Activated naive CD8-positive, alpha-beta T cell treated with anti-CD3 and anti-CD28 coated beads for 36 hours (primary cell): ENCODE measurements around the gene DNAH11. TPM values are rescaled to one million over a fixed set of nuclear protein-coding genes. Genes with fewer than 3 reads are reported as not detected.

Experiments used
- DNase-seq: peaks from one replicate; pipeline ENCODE4 v3.0.0; 2021
- H3K27ac Mint-ChIP-seq: one replicate; pipeline ENCODE4 v1.8.0; 2022; ENCODE audit warnings: mild to moderate bottlenecking, moderate library complexity, mixed read lengths
- H3K27me3 Mint-ChIP-seq: one replicate; pipeline ENCODE4 v1.8.0; 2022; ENCODE audit warnings: mild to moderate bottlenecking, mixed read lengths
- H3K36me3 Mint-ChIP-seq: one replicate; pipeline ENCODE4 v1.8.0; 2021; ENCODE audit warnings: mild to moderate bottlenecking, mixed read lengths
- H3K4me1 Mint-ChIP-seq: one replicate; pipeline ENCODE4 v1.8.0; 2021; ENCODE audit warnings: mixed read lengths
- H3K4me3 Mint-ChIP-seq: one replicate; pipeline ENCODE4 v1.8.0; 2022; ENCODE audit warnings: mild to moderate bottlenecking, moderate library complexity, mixed read lengths
- H3K9me3 Mint-ChIP-seq: one replicate; pipeline ENCODE4 v1.8.0; 2022; ENCODE audit warnings: mixed read lengths
- total RNA-seq, 2 experiments: library from RNA; stranded (reverse); gene quantifications; one replicate each; pipeline ENCODE4 v1.2.3, GENCODE V29; 2021

The DNAH11 gene
- total RNA-seq, 2 experiments from 2014 or later = 0.02 TPM; not detected in 1

DNA sequence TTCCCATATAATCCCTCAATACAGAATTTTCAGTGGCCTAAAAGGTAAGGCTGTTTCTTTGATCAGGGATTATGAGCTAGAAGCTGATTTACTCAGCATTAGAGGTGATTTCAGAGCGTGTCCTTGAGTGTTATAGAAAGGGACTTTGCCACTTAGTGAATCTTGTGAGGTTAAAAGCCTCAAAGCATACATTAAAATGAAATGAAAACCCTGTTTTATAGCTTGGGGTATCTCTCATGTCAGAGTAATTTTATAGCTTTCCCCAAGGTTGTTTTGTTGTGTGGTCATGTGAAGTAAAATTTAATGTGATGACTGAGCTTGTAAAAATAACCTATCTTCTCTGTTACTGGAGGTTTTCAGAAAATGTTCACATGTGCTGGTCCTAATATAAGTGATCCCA lies 204.1 kb downstream of the DNAH11 start:
- no peaks in the 10 kb centered on the region for H3K36me3 Mint-ChIP-seq
- no peaks in the 10 kb centered on the region for H3K9me3 Mint-ChIP-seq
- H3K27ac Mint-ChIP-seq = no peak overlapping the region
- H3K4me1 Mint-ChIP-seq = no peaks in the 10 kb centered on the region
- DNase-seq = no peak
- H3K4me3 Mint-ChIP-seq = no peak overlapping the region
- H3K27me3 Mint-ChIP-seq = no peaks in the 10 kb centered on the region

DNA sequence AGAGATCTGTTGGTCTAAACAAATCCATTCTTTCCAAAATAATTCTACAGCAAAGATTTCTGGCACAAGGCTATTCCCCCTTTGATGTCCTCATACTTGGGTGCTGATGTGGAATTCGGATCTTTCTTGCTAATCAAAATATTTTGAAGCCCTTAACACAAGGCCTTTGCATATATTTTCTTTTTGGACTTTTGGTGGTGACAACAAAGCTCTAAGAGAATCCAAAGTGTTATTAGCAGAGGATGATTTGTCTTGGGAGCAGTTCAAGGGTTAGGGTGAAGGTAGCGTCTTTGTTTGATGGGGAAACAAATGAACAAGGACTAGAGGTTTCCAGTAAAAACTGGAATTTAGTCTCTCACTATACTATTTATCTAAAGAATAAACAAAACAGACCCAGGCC lies 205.0 kb downstream of the DNAH11 start:
- H3K36me3 Mint-ChIP-seq = no peaks in the 10 kb centered on the region
- no peaks in the 10 kb centered on the region for H3K4me1 Mint-ChIP-seq
- no peak overlapping the region for H3K4me3 Mint-ChIP-seq
- no peak for DNase-seq
- H3K27ac Mint-ChIP-seq = no peak overlapping the region
- no peaks in the 10 kb centered on the region for H3K9me3 Mint-ChIP-seq
- no peaks in the 10 kb centered on the region for H3K27me3 Mint-ChIP-seq

DNA sequence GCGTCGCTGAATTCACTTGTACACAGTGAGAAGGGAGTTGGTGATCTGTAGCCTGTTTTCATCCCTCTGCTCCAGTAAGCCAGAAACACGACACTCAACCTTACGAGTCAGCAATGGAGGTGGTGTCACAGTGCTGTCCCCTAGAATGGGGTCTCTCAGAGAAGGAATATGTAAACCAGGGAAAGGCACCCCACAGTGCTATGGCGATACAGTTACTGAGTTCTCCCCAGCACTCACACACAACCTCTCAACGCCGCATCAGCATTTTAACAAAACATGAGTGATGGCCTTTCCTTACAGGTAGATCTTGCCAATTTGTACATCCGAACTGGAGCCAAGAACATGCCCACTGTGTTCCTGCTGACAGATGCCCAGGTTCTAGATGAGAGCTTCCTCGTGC lies 206.5 kb downstream of the DNAH11 start:
- no peak for DNase-seq
- H3K9me3 Mint-ChIP-seq = no peaks in the 10 kb centered on the region
- peaks cover under 1% of the 10 kb centered on the region for H3K27me3 Mint-ChIP-seq
- no peaks in the 10 kb centered on the region for H3K36me3 Mint-ChIP-seq
- no peak overlapping the region for H3K27ac Mint-ChIP-seq
- no peak overlapping the region for H3K4me3 Mint-ChIP-seq
- no peaks in the 10 kb centered on the region for H3K4me1 Mint-ChIP-seq

DNA sequence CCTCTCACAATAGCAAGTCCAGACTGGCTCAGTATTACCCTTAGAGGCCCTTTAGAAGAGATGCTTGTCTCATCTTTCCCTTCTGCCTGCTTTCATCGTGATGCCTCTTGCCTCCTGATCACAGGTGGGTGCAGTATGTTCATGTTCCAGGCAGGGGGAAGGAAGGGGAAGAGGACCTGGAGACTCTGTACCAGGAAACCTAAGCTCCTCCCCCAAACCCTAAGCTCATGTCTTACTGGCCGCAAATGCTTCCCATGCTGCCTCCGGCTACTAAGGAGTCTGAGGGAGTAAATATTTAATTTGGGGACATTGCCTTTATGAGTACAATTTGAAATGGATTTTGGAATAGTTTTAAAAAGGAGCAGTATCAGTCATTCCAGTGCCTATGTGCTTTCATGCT lies 210.2 kb downstream of the DNAH11 start:
- DNase-seq = no peak
- no peaks in the 10 kb centered on the region for H3K36me3 Mint-ChIP-seq
- H3K27ac Mint-ChIP-seq = no peak overlapping the region
- no peaks in the 10 kb centered on the region for H3K4me1 Mint-ChIP-seq
- H3K9me3 Mint-ChIP-seq = no peaks in the 10 kb centered on the region
- H3K27me3 Mint-ChIP-seq = peaks cover 16% of the 10 kb centered on the region
- H3K4me3 Mint-ChIP-seq = no peak overlapping the region

DNA sequence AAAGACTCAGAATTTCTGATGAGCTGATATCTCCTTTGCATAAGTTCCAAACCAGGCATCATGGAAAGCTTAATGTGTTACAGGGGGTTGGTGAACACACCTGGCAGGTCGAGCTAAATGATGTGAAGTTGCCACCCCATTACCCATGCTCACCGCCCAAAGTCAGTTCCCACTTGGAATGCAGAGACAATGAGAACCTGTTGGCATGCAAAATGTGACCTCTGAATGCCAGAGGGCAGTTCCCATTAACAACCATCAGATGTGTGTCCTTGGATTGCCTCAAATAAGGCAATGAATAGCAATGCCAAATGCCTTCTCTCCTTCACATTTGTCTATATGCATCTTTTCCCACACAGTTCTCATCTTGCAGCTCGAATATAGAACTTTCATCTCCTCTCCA lies 212.1 kb downstream of the DNAH11 start:
- Mint-ChIP-seq H3K27me3 (peaks cover 16% of the 10 kb centered on the region), H3K27ac (no peak overlapping the region), H3K9me3 (no peaks in the 10 kb centered on the region), H3K36me3 (no peaks in the 10 kb centered on the region), H3K4me3 (no peak overlapping the region), H3K4me1 (no peaks in the 10 kb centered on the region)
- DNase-seq = no peak

DNA sequence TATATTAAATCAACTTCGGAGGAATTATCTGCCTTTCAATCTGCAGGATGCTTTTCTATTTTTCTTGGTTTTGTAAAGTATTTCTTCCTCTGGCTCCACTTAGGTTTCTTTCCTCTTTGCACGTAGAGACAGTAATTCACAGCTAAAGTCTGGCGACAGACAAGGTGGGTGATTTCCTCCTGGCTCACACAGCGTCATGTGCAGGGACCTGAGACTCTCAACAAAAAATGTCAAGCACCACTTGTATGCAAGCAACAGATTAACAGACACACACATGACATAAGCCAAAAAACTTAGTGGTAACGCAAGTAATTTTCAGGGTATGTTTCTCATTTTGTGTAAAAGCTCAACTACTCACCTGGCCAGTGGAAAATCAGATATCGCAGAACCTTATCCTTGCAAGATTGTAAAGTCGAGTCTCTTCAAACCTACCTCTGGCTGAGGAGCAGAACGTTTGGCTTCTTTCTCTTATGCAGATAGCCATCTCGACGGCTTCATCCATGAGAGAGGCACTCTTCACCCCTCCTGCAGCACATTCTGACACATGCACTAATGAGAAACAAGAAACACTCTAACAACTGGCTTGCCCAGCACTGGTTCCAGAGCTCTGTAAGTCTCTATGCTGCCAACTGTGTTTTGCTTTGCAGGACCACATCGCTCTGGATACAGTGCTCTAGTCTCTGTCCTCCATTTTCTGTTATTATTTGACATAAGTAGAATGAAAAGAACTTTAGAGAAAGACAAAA lies 214.9 kb downstream of the DNAH11 start:
- Mint-ChIP-seq H3K36me3 (no peaks in the 10 kb centered on the region), H3K9me3 (no peaks in the 10 kb centered on the region), H3K4me3 (no peak overlapping the region), H3K4me1 (no peaks in the 10 kb centered on the region), H3K27me3 (peaks cover 16% of the 10 kb centered on the region), H3K27ac (no peak overlapping the region)
- DNase-seq = no peak

DNA sequence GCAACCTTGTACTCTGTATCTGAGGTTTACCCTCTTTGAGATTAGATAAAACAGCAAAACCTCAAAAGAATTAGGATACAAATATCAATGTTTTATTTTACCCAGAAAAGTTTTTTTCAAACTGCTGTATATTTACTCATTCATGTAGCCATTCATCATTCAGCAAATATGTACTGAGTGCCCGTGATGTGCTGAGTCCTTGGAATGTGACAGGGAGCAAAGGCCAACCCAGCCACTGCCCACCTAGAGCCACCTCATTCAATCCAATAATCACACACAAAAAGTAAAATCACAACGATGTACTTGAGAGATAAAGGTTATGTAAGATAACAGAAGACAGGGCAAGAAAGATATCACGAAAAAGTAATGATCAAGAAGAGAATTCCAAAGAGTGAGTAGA lies 215.4 kb downstream of the DNAH11 start:
- no peak for DNase-seq
- no peak overlapping the region for H3K4me3 Mint-ChIP-seq
- no peaks in the 10 kb centered on the region for H3K9me3 Mint-ChIP-seq
- no peak overlapping the region for H3K27ac Mint-ChIP-seq
- peaks cover 16% of the 10 kb centered on the region for H3K27me3 Mint-ChIP-seq
- H3K4me1 Mint-ChIP-seq = no peaks in the 10 kb centered on the region
- no peaks in the 10 kb centered on the region for H3K36me3 Mint-ChIP-seq

DNA sequence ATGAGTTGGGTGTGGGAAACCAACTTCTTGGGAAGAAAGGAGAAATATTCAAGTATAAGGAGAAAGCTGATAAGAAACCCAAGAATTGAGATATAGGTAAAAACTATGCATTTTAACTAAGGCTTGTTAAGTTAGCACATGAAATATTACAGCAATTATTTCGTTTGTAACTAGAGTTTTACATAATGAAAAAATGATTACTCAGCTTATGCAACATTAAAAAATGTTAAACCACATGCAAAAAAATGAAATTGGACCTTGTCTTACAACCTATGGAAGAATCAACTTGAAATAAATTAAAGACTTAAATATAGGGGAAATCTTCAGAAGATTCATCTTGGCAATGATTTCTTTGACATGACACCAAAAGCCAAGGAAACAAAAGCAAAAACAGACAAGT lies 219.6 kb downstream of the DNAH11 start:
- no peaks in the 10 kb centered on the region for H3K36me3 Mint-ChIP-seq
- no peaks in the 10 kb centered on the region for H3K9me3 Mint-ChIP-seq
- no peak overlapping the region for H3K4me3 Mint-ChIP-seq
- H3K27me3 Mint-ChIP-seq = peaks cover 5% of the 10 kb centered on the region
- no peak for DNase-seq
- H3K27ac Mint-ChIP-seq = no peak overlapping the region
- H3K4me1 Mint-ChIP-seq = peaks cover 7% of the 10 kb centered on the region

DNA sequence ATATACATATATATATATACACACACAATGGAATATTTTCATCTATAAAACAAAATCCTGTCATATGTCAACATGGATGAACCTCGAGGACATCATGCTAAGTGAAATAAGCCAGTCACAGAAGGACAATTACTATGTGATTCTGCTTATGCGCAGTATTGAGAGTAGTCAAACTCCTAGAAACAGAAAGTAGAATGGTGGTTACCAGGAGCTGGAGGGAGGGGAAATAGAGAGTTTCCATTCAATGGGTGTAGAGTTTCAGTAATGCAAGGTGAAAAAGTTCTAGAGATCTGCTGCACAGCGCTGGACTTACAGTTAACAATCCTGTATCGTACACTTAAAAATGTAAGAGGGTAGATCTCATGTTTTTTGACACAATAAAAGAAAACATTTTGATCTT lies 221.0 kb downstream of the DNAH11 start:
- H3K27ac Mint-ChIP-seq = no peak overlapping the region
- H3K9me3 Mint-ChIP-seq = no peaks in the 10 kb centered on the region
- H3K36me3 Mint-ChIP-seq = no peaks in the 10 kb centered on the region
- no peaks in the 10 kb centered on the region for H3K27me3 Mint-ChIP-seq
- no peak overlapping the region for H3K4me3 Mint-ChIP-seq
- DNase-seq = no peak
- peaks cover 8% of the 10 kb centered on the region for H3K4me1 Mint-ChIP-seq

DNA sequence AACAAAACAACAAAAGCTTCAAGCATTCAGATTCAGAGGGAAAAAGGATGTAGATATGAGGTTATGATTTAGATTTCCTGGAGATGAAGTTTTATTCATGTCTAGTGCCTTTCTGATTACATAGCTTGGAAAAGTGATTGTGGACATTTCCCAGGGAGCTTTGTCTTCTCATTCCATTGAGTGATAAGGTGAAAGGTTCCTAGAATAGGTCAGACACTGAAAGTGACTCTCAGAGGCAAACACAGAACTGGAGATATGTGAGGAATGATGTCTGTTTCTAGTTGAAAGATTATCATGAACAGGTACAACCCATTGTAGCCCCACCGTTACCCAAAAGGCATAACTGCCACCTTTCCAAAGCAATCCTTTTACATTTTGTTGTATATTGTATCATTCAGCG lies 223.4 kb downstream of the DNAH11 start:
- H3K36me3 Mint-ChIP-seq = no peaks in the 10 kb centered on the region
- no peak overlapping the region for H3K4me3 Mint-ChIP-seq
- H3K4me1 Mint-ChIP-seq = peaks cover 8% of the 10 kb centered on the region
- no peaks in the 10 kb centered on the region for H3K9me3 Mint-ChIP-seq
- H3K27ac Mint-ChIP-seq = no peak overlapping the region
- no peaks in the 10 kb centered on the region for H3K27me3 Mint-ChIP-seq
- no peak for DNase-seq

DNA sequence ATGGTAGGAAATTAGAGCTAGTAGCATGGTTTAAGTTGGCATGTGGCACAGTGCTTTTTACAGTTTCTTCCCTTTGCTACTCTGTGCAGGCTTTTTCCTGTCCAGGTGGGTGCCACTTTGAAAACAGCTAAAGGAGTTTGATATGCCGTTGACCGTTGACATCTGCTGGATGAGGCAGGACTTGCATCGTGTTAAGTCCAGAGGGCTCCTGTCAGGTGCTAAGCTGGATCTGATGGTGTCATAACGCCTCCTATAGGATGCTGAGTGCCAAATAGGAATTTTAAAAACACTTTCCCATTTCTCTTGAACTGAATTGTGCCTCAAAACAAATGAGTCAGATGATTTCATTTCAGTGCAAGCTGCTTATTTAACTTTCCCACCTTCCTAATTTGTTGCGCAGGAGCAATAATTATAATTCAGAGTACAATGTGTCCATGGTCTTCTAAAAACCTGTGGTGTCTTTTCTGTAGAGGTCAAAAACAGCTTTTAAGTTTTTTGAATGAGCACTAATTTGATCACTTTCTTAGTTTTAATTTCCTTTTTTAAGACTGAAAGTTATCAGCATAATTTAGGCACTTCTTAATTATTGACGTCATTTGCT lies 224.6 kb downstream of the DNAH11 start:
- no peaks in the 10 kb centered on the region for H3K36me3 Mint-ChIP-seq
- H3K9me3 Mint-ChIP-seq = no peaks in the 10 kb centered on the region
- peaks cover 11% of the 10 kb centered on the region for H3K4me1 Mint-ChIP-seq
- no peak overlapping the region for H3K4me3 Mint-ChIP-seq
- H3K27me3 Mint-ChIP-seq = no peaks in the 10 kb centered on the region
- peak; percentile 17 for DNase-seq
- no peak overlapping the region for H3K27ac Mint-ChIP-seq

DNA sequence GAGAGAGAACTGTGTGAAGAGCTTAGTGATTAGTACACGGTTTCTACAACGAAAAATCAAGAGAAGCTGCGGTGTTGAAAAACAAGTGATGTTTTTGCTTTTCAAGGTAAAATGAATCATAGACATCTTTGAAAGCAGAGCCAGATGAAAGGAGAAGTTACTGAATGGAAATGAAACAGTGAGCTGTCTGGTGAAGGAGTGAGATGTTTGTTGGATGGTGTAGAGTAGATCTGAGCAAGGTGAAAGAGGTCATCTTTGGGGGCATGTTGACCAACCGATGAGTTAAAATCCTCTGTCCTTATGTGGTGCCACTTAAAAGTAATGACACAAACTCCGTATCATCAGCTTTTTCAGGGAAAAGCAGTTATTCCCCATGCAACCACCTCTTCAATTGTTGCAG lies 225.4 kb downstream of the DNAH11 start:
- no peaks in the 10 kb centered on the region for H3K9me3 Mint-ChIP-seq
- peaks cover 5% of the 10 kb centered on the region for H3K27me3 Mint-ChIP-seq
- no peaks in the 10 kb centered on the region for H3K36me3 Mint-ChIP-seq
- H3K27ac Mint-ChIP-seq = no peak overlapping the region
- no peak overlapping the region for H3K4me3 Mint-ChIP-seq
- peaks cover 11% of the 10 kb centered on the region for H3K4me1 Mint-ChIP-seq
- no peak for DNase-seq

DNA sequence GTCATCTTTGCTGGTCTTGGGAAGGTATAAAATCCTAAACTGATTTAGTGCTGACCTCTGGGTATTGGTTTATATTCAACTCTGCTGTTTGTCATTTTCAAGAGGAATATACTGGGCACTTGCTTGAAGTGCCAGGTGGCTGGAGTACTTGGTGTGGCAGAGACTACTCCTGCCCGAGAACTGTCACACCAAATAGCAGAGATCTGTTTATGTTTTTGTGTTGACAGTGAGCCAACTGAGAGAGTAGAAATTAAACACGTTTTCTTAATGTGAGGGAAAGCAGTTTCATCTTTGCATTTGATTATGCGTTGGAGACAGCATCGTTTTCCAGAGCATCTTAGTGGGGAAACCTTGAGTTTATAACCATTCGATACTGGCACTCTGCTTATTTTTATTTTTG lies 228.4 kb downstream of the DNAH11 start:
- no peak overlapping the region for H3K4me3 Mint-ChIP-seq
- peaks cover 8% of the 10 kb centered on the region for H3K4me1 Mint-ChIP-seq
- DNase-seq = no peak
- H3K9me3 Mint-ChIP-seq = no peaks in the 10 kb centered on the region
- peaks cover 5% of the 10 kb centered on the region for H3K27me3 Mint-ChIP-seq
- H3K36me3 Mint-ChIP-seq = no peaks in the 10 kb centered on the region
- no peak overlapping the region for H3K27ac Mint-ChIP-seq

DNA sequence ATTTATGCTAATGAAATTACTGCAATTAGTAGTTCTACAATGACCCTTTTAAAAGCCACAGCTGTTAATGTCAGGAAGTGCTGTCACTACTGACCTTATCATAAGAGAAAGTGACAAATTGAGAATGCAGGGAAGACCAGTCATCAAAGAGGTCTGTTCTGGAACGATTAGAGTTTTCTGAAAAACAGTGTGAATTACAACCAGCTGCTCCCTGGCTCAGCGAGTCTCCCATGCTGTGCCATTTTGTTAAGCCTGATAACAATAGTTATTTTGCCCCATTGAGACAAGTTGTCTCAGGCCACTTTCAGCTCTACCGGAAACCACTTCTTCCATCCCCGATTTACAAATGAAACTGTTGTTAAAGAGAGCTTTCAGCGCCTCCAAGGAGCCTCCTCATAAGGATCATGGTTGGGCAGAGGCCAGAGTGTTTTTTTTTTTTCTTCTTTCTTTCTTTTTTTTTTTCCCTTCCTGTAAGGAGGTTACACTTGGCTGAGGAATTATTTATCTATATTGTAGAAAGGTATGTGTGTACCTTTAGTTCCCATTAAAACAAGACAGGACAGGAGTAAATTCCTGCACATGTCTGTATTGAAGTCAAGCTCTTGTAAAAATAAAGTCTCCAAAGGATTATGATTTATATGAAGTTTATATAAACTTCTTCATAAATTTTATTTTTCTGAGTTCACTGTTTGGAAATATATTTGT lies 229.2 kb downstream of the DNAH11 start:
- no peaks in the 10 kb centered on the region for H3K9me3 Mint-ChIP-seq
- H3K4me3 Mint-ChIP-seq = no peak overlapping the region

DNA sequence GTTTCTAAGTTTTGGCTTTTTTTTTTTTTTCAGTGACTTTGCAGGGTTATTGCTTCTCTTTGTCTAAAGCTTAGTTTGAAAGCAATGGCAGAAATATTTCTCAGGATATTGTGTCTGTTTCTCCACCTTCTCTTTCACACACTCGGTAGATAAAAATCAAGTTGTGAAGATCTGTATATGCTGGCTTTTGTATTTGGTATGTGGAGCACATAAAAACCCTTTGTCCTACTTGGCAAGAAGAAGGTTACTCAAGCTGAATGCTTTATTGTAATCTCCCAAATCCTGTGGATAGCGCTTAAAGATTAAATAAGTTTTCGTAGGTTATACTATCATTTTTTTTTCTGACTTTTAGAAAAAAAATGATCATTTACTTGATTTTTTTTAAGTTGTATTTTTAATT lies 230.5 kb downstream of the DNAH11 start:
- Mint-ChIP-seq H3K9me3 (no peaks in the 10 kb centered on the region), H3K36me3 (no peaks in the 10 kb centered on the region), H3K4me1 (peaks cover 4% of the 10 kb centered on the region), H3K4me3 (no peak overlapping the region), H3K27me3 (peaks cover 5% of the 10 kb centered on the region), H3K27ac (no peak overlapping the region)
- no peak for DNase-seq

More for the DNA sequence above, 229.2 kb downstream of the DNAH11 start:
- Mint-ChIP-seq H3K36me3 (no peaks in the 10 kb centered on the region), H3K4me1 (peaks cover 8% of the 10 kb centered on the region), H3K27me3 (peaks cover 5% of the 10 kb centered on the region), H3K27ac (no peak overlapping the region)
- DNase-seq = no peak

DNA sequence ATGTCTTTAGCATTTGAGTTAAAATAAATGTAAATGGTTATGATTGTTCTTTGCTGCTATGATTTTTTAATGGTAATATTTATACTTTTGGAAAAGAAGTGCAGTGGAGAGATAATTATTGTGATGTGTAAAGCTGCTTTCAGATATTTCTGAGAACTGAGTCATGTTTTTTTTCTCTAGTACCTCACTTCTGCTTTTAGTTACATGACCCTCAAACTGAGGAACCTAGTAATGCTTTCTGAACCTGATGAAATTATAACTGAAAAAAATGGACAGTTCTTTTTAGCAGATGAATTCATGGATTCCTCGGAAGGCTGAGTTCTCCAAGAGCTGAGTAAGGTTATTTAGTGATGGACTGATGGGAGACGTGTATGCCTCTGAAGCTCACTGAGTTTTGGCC lies 235.1 kb downstream of the DNAH11 start:
- Mint-ChIP-seq H3K27ac (no peak overlapping the region), H3K36me3 (no peaks in the 10 kb centered on the region), H3K27me3 (peaks cover 3% of the 10 kb centered on the region), H3K9me3 (no peaks in the 10 kb centered on the region), H3K4me3 (no peak overlapping the region), H3K4me1 (no peaks in the 10 kb centered on the region)
- no peak for DNase-seq
